A673 (cell line): ENCODE measurements around the gene TRAP1. TPM values are rescaled to one million over a fixed set of nuclear protein-coding genes. Genes with fewer than 3 reads are reported as not detected.

Source experiments
- BruUV-seq: library from RNA; stranded (reverse); fragments of 400-500 nt; replicated peaks from 2 replicates; lab custom pipeline; 2021; lab: Mats Ljungman, UMichigan
- CTCF ChIA-PET: fragments of 300-600 bp; sonication (Branson Sonifier 250); formaldehyde crosslinking; loops from one replicate; lab custom pipeline; 2022; ENCODE audit warnings: antibody characterized with exemption; lab: Charles Lee
- POLR2A ChIA-PET: fragments of 300-600 bp; sonication (Branson Sonifier 250); formaldehyde crosslinking; loops from one replicate; lab custom pipeline; 2022; ENCODE audit warnings: antibody characterized with exemption; ENCODE audit not compliant: low non-redundant PET; lab: Charles Lee
- DNase-seq: peaks from one replicate; pipeline ENCODE4 v3.0.0-alpha.2; 2015; ENCODE audit warnings: low spot score
- H3K27ac ChIP-seq: fragments of 200-600 bp; sonication (generic); 2 replicates; pipeline ENCODE4 v1.5.1; 2016; ENCODE audit warnings: mixed run types, low read depth, mild to moderate bottlenecking, mixed read lengths, antibody characterized with exemption, low read length; ENCODE audit not compliant: poor library complexity, severe bottlenecking
- H3K27me3 ChIP-seq: fragments of 200-600 bp; sonication (generic); replicated peaks from 2 replicates; pipeline ENCODE4 v1.6.1; 2017; ENCODE audit warnings: mixed run types, low read depth, mild to moderate bottlenecking, mixed read lengths, antibody characterized with exemption, low read length; ENCODE audit not compliant: insufficient read depth, poor library complexity
- H3K36me3 ChIP-seq: fragments of 200-600 bp; sonication (generic); 2 replicates; pipeline ENCODE4 v1.6.1; 2016; ENCODE audit warnings: mixed run types, mild to moderate bottlenecking, mixed read lengths, antibody characterized with exemption, low read length; ENCODE audit not compliant: insufficient read depth, poor library complexity, severe bottlenecking
- H3K4me1 ChIP-seq: fragments of 200-600 bp; sonication (generic); 2 replicates; pipeline ENCODE4 v1.6.1; 2017; ENCODE audit warnings: mixed run types, mild to moderate bottlenecking, mixed read lengths, antibody characterized with exemption, low read length; ENCODE audit not compliant: insufficient read depth, poor library complexity, severe bottlenecking
- H3K4me3 ChIP-seq: fragments of 200-600 bp; sonication (generic); 2 replicates; pipeline ENCODE4 v1.5.1; 2016; ENCODE audit warnings: low read depth, mixed run types, mild to moderate bottlenecking, mixed read lengths, low read length; ENCODE audit not compliant: poor library complexity, severe bottlenecking
- H3K9me3 ChIP-seq: fragments of 200-600 bp; sonication (generic); 2 replicates; pipeline ENCODE4 v1.6.1; 2016; ENCODE audit warnings: mixed run types, low read depth, mild to moderate bottlenecking, mixed read lengths, antibody characterized with exemption, low read length; ENCODE audit not compliant: poor library complexity, severe bottlenecking
- EZH2 ChIP-seq: fragments of 200-600 bp; sonication (generic); IDR thresholded peaks from 2 replicates; pipeline ENCODE4 v1.6.1; 2017; ENCODE audit warnings: borderline replicate concordance, low read depth, mild to moderate bottlenecking, mixed read lengths, antibody characterized with exemption, low read length; ENCODE audit not compliant: poor library complexity, severe bottlenecking
- intact Hi-C: fragments of 100-400 bp; cut with micrococcal nuclease; formaldehyde crosslinking; loops from one replicate; pipeline ENCODE4 v1.10.0; 2022; ENCODE audit not compliant: unreplicated experiment
- total RNA-seq: library from RNA; stranded (reverse); gene quantifications from 2 replicates; pipeline ENCODE4 v1.2.3, GENCODE V29; 2021
- TF ChIP-seq, protein P1 (sequence below): fragments of 300-800, 200-600 bp; sonication (generic); conservative IDR thresholded peaks from 2 replicates; pipeline ENCODE4 v1.5.1; 2017; ENCODE audit warnings: low read depth, mild to moderate bottlenecking, antibody characterized with exemption, low read length, moderate library complexity, mixed read lengths

The TRAP1 gene
- total RNA-seq, 1 experiment from 2014 or later, result 280 TPM

DNA sequence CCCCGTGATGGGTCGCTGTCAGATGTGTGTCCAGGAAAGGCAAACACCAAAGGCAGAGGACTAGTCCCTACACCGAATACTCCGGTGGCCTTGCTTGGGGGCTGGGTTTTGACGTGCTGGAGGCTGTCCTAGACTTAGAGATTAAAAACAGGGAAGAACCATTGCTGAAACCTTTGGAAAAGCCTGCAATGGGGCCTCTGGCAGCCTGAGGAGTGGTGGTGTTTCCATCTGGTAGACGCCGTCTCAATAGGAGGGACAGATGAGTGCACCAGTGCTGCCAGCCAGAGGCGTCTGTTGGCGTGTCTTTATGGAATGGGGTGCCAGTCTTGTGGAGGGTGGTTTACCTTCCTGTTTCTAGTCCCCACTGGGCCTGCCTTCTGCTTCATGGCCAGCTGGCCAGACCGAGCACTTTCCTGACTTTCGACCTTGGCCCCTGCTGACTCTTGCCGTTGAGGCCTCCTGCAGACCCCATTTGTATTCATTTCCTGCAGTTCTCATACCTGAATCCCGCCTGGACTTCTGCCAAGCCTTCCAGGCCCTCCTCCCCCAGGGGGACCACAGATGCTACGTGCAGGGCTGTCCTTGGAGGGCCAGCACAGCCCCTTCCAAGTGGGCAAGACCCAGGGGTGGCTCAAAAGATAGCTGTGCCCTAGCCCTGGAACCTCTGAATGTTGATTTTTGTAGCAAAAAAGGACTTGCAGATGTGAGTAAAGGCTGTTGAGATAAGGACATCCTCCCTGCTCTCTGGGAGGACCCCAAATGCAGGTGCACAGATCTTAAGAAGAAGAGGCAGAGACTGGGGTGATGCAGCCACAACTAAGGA, 64.7 kb downstream of the TRAP1 start:
- no TSS peak for BruUV-seq
- ChIA-PET CTCF (no interaction called here), POLR2A (no interaction called here)
- no peak overlapping the region for H3K27ac ChIP-seq
- TF ChIP-seq EZH2, result no peak
- TF ChIP-seq, protein P1, sequence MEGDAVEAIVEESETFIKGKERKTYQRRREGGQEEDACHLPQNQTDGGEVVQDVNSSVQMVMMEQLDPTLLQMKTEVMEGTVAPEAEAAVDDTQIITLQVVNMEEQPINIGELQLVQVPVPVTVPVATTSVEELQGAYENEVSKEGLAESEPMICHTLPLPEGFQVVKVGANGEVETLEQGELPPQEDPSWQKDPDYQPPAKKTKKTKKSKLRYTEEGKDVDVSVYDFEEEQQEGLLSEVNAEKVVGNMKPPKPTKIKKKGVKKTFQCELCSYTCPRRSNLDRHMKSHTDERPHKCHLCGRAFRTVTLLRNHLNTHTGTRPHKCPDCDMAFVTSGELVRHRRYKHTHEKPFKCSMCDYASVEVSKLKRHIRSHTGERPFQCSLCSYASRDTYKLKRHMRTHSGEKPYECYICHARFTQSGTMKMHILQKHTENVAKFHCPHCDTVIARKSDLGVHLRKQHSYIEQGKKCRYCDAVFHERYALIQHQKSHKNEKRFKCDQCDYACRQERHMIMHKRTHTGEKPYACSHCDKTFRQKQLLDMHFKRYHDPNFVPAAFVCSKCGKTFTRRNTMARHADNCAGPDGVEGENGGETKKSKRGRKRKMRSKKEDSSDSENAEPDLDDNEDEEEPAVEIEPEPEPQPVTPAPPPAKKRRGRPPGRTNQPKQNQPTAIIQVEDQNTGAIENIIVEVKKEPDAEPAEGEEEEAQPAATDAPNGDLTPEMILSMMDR, result no peak
- intact Hi-C loops, result no loop called here
- DNase-seq, result no peak
- no peaks in the 10 kb centered on the region for H3K27me3 ChIP-seq
- no peak overlapping the region for H3K4me3 ChIP-seq
- no peaks in the 10 kb centered on the region for H3K4me1 ChIP-seq
- H3K9me3 ChIP-seq, result no peaks in the 10 kb centered on the region
- peaks cover 45% of the 10 kb centered on the region for H3K36me3 ChIP-seq

GRCh38 chr16:3651461-3652372, 65.6 kb downstream of the TRAP1 start:
- no peak for DNase-seq
- H3K36me3 ChIP-seq, result peaks cover 37% of the 10 kb centered on the region
- intact Hi-C loops, result no loop called here
- H3K4me1 ChIP-seq, result no peaks in the 10 kb centered on the region
- POLR2A ChIA-PET, result no interaction called here
- TF ChIP-seq, protein P1, result no peak
- no peak for TF ChIP-seq EZH2
- CTCF ChIA-PET, result no interaction called here
- no peaks in the 10 kb centered on the region for H3K9me3 ChIP-seq
- no peak overlapping the region for H3K4me3 ChIP-seq
- BruUV-seq, result no TSS peak
- no peaks in the 10 kb centered on the region for H3K27me3 ChIP-seq
- no peak overlapping the region for H3K27ac ChIP-seq

DNA sequence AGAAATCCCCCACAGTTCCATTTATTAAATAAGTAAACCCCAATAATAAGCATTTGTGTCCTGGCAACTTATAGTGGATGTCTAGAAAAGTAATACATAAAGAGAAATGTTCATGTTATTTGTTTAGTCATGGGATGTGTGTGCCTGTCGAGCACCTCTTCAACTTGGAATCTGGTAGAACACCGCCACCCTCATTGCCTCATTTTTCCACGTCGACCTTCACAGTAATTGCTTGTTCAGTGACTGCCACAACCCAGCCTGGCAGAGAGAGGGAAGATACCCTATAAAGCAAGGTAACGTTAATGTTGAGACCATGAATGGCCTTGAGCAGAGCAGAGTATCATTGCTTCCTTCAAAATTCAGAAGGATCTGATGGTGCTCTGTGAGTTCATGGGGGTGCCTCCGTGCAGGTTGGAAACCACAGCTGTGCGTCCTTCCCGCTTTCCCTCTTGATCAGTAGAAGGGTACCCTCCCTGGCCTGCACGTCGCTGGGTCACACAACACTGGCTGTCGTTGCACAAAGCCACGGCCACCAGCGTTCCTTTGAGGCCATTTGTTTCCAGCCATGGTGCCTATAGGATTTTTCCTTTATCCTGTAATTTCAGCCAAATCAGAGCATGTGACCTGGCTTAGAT, 66.6 kb downstream of the TRAP1 start:
- TF ChIP-seq EZH2, result no peak
- TF ChIP-seq, protein P1, result no peak
- intact Hi-C loops, result no loop called here
- H3K27ac ChIP-seq, result no peak overlapping the region
- no peaks in the 10 kb centered on the region for H3K27me3 ChIP-seq
- H3K4me1 ChIP-seq, result peaks cover 2% of the 10 kb centered on the region
- H3K36me3 ChIP-seq, result peaks cover 28% of the 10 kb centered on the region
- H3K4me3 ChIP-seq, result no peak overlapping the region
- no peaks in the 10 kb centered on the region for H3K9me3 ChIP-seq
- DNase-seq, result no peak
- no TSS peak for BruUV-seq
- POLR2A ChIA-PET, result no interaction called here
- CTCF ChIA-PET, result no interaction called here
